Measurements from ENCODE around the gene SESTD1.

Gene SESTD1

GRCh38 chr2:179191110-179191509 is 73.5 kb downstream of the SESTD1 start:
- no peak for DNase-seq (ENCODE audit: low read depth in 2 of 2)

- no peak for DNase-seq (ENCODE audit: low read depth in 2 of 2)
These were observed 78.5 kb downstream of the SESTD1 start for GRCh38 chr2:179186126-179186525.

GRCh38 chr2:179184610-179185009 is 80.0 kb downstream of the SESTD1 start:
- no peak for DNase-seq (ENCODE audit: low read depth in 2 of 2)

GRCh38 chr2:179181002-179181401 is 83.6 kb downstream of the SESTD1 start:
- DNase-seq (ENCODE audit: low read depth in 2 of 2), result no peak

- DNase-seq (ENCODE audit: low read depth in 2 of 2), result no peak
These were observed 84.4 kb downstream of the SESTD1 start for GRCh38 chr2:179180242-179180641.

- no peak for DNase-seq (ENCODE audit: low read depth in 2 of 2)
These were observed 84.9 kb downstream of the SESTD1 start for GRCh38 chr2:179179719-179180118.

- DNase-seq (ENCODE audit: low read depth in 2 of 2), result no peak
These were observed 86.9 kb downstream of the SESTD1 start for GRCh38 chr2:179177694-179178093.

- no peak for DNase-seq (ENCODE audit: low read depth in 2 of 2)
These were observed 90.4 kb downstream of the SESTD1 start for GRCh38 chr2:179174240-179174639.

GRCh38 chr2:179172894-179173293 is 91.7 kb downstream of the SESTD1 start:
- no peak for DNase-seq (ENCODE audit: low read depth in 2 of 2)

GRCh38 chr2:179171371-179171770 is 93.3 kb downstream of the SESTD1 start:
- DNase-seq (ENCODE audit: low read depth in 2 of 2), result no peak

GRCh38 chr2:179170901-179171300 is 93.7 kb downstream of the SESTD1 start:
- no peak for DNase-seq (ENCODE audit: low read depth in 2 of 2)

- no peak for DNase-seq (ENCODE audit: low read depth in 2 of 2)
These were observed 99.2 kb downstream of the SESTD1 start for GRCh38 chr2:179165356-179166000.

- DNase-seq (ENCODE audit: low read depth in 2 of 2), result no peak
These were observed 123.4 kb downstream of the SESTD1 start for GRCh38 chr2:179141206-179141605.

GRCh38 chr2:179140571-179140970 is 124.1 kb downstream of the SESTD1 start:
- DNase-seq (ENCODE audit: low read depth in 2 of 2), result no peak

GRCh38 chr2:179139506-179139905 is 125.1 kb downstream of the SESTD1 start:
- DNase-seq (ENCODE audit: low read depth in 2 of 2), result peak; percentile 7 to 12

- no peak for DNase-seq (ENCODE audit: low read depth in 2 of 2)
These were observed 127.4 kb downstream of the SESTD1 start for GRCh38 chr2:179137200-179137759.

GRCh38 chr2:179133016-179133415 is 131.6 kb downstream of the SESTD1 start:
- DNase-seq (ENCODE audit: low read depth in 2 of 2), result no peak

- DNase-seq (ENCODE audit: low read depth in 2 of 2), result no peak
These were observed 132.6 kb downstream of the SESTD1 start for GRCh38 chr2:179132076-179132475.

- DNase-seq (ENCODE audit: low read depth in 2 of 2), result no peak
These were observed 134.1 kb downstream of the SESTD1 start for GRCh38 chr2:179130560-179130959.

GRCh38 chr2:179129574-179130238 is 134.9 kb downstream of the SESTD1 start:
- no peak for DNase-seq (ENCODE audit: low read depth in 2 of 2)

GRCh38 chr2:179125404-179125803 is 139.2 kb downstream of the SESTD1 start:
- no peak for DNase-seq (ENCODE audit: low read depth in 2 of 2)

- no peak for DNase-seq (ENCODE audit: low read depth in 2 of 2)
These were observed 140.3 kb downstream of the SESTD1 start for GRCh38 chr2:179124282-179124681.

- DNase-seq (ENCODE audit: low read depth in 2 of 2), result no peak
These were observed 141.4 kb downstream of the SESTD1 start for GRCh38 chr2:179123272-179123662.
